Amniotic epithelial cell (primary cell): ENCODE data around the gene CD207.
"Not testable (repeated sequence)": the region's sequence is repeated elsewhere in the genome, so short reads cannot be mapped to it uniquely, and the experiment has no call there.

ENCODE experiments used
- DNase-seq: peaks from one replicate; pipeline ENCODE4 v3.0.0-alpha.2; 2010; ENCODE audit warnings: low read depth

Gene CD207

GRCh38 chr2:70835643-70836042 lies at the start of gene CD207:
Gene CD207 (minus strand): TSS chr2:70835816. CDS start chr2:70835776, 40 bp downstream.
- DNase-seq, result no peak

- not testable (repeated sequence) for DNase-seq
Observed at GRCh38 chr2:70878543-70878942, 42.9 kb upstream of the CD207 start.

GRCh38 chr2:70876138-70876537 lies 40.5 kb upstream of the CD207 start:
- DNase-seq, result not testable (repeated sequence)

DNA sequence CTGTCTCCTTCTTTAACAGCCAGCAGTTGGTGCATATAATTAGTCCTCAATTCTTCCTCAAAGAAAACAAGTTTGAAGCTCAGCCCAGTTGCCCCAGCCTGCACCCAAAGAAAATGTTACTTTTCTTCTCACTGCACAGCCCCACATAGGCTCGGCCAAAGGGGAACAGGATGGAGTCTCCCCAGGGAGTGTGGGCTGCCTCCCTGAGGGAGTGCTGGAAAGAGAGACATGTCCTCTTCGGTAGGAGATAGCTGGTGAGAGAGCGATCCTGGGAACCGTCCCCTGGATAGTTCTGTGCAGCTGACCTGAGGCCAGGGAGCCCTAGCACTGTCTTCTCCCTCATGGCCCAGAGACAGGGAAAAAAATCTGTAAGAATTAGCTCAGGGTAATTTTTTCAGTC lies 37.9 kb upstream of the CD207 start:
- no peak for DNase-seq

DNA sequence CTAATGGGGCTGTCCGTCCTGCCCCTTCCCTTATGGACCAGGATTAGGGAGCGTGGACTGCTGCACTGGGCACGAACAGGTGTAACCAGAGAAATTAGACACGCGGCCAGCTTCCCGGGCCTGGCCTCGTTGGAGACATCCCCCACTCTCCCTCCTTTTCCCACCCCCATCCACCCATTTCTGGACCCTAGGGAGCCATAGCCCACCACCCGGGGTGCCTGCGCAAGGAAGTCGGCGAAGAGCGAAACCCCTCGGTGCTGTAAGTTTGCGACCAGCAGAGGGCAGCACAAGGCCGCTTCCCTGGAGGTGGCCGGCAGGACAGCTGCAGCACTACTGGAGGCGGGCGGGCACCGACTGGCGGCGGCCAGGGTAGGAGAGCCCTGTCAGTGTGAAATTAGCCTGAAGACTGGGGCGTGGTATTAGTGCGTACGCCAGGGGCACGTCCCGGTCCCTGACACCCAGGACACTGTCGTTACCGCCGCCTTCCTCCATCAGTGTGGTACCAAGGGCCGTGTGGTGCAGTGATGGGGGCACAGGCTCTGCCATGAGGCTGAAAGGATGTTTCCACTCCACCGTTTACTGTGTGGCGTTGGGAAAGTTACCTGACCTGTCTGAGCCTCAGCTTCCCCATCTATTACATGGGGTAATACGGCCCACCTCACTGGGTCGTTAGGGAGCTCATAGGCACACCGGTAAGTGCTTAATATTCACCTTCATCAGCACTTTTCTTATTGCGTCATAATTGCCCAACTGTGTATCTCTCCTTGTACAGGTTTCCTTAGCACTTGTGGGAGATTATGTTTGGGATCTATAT lies 36.0 kb upstream of the CD207 start:
- peak; percentile 52 for DNase-seq

GRCh38 chr2:70870790-70871189 lies 35.2 kb upstream of the CD207 start:
- no peak for DNase-seq

DNA sequence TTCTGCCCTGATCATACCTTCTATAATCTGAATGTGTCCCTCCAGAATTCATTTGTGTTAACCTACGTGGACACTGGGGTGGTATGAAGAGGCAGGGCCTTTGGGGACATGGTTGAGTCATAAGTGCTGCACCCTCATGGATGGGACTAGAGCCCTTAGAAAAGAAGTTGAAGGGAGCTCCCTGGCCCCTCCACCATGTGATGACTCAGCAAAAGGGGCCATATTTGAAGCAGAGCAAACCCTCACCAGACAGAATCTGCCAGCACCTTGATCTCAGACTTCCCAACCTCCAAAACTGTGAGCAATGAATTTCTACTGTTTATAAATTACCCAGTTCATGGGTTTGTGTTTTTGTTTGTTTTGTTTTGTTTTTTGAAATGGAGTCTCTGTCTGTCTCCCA lies 33.4 kb upstream of the CD207 start:
- DNase-seq, result no peak

GRCh38 chr2:70861777-70862625 lies 26.4 kb upstream of the CD207 start:
- peak; percentile 49 for DNase-seq

DNA sequence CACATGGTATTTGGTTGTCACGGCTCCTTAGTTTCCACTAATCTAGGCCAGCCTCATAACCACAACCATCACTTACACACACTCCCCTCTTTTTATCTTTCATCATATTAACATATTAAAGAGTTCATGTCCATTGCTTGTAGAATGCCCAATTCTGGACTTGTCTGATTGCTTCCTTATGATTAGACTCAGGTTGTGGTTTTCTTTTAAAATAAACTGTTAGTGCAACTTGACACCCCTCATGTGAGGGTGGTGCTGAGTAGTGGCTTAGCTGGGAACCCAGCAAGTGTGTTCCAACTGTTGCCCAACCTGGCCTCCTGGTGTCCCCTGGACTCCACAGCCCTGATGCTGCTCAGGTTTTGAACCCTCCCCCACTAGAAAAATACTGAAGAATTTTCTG lies 20.1 kb upstream of the CD207 start:
- no peak for DNase-seq

DNA sequence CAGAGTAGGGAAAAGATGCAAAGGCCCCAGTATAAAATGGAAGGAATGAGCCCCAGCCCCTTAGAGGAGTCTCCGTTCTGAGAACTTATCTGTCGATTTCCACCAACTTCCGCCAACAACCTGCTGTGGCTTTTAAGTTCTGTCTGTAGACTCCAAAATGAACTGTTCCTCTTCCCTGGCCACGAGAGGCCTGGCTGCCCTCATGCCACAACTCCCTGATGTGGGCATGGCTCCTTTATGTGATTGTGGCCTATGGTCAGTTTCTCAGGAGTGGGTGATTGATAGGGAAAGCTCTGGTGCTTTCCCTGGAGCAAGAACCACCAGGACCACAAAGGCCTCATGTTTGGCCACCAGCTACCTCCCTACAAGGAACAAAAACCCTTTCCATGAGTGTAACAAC lies 18.8 kb upstream of the CD207 start:
- no peak for DNase-seq

GRCh38 chr2:70852824-70853223 lies 17.2 kb upstream of the CD207 start:
- no peak for DNase-seq

DNA sequence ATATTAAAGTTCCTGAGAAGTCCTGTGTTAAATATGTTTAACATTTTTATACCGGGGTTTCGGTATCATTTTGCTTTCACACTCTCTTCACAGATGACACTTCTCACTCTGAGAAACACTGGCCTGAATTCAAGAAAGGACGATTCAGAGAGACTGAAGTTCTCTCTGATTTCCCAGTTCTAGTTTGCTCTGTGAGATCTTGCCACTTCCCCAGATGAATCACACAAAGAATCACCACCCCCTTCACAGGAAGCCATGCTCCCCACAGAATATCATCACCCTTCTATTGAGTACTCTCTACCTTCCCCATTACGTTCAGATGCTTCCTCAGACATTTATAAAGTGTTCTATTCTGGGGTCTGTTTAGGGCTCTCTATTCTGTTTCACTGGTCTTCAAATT lies 16.1 kb upstream of the CD207 start:
- no peak for DNase-seq

DNA sequence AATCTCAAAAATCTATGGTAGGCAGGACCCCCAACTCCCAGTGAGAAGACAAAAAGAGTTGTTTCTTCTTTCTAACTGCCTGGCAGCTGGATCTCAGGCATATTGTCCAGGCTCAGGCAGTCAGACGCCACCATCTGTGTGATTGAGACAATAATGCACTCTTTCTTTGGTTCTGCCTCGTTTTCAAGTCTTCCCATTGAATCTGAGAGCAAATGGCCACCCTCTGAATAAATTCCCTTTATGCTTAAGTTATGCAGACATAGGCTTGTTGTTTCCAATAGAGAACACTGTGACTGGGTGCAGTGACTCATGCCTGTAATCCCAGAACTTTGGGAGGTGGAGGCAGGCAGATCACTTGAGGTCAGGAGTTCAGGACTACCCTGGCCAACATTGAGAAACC lies 15.3 kb upstream of the CD207 start:
- DNase-seq, result no peak

DNA sequence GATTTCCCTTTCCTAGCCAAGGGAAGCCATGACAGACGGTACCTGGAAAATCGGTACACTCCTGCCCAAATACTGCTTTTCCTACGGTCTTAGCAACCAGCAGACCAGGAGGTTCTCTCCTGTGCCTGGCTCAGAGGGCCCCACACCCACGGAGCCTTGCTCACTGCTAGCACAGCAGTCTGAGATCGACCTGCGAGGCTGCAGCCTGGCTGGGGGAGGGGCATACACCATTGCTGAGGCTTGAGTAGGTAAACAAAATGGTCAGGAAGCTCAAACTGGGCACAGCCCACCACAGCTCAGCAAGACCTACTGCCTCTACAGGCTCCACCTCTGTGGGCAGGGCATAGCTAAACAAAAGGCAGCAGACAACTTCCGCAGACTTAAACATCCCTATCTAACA lies 6.8 kb upstream of the CD207 start:
- no peak for DNase-seq

DNA sequence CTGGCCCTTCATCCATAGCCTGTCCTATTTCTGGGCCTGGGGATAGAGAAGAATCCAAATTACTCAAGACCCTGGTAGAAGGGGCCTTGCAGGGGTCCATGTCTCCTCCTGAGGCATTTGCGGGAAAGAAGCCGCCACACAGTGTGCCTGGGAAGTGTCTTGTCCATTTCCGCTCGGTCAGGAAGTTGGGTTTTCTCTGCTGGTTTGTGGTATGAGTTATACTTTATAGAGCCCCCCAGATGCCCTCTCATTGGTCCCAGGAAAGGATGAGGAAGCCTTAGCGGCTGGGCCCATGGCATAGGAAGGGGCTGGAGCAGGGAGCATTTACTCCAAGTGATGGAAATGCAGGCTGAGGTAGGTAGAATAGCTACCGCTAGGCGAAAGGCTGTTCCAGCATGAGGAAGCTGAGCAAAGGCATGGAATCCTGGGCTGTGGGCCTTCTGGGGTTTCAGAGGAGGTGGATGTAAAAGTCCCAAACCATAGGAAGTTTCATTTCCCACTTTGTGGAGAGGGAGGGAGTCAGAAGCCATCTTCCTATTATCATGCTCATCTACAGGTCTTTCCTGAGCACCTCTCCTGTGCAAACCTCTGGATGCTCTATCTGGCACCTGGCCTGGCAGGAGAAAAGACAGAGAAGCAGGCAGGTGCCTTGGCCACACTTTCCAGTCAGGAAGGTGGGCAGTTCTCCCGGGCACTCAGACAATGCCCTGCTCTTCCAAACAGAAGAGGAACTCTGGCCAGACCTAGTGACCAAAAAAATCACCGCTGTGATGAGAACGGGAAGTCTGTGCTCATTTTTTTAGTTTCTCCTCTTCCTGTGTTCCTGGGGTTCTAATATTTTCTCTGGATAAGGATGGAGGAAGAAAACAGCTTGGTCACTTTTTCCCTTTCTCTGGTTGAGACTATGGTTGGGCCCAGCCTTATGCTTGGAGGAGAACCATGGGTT lies 2.6 kb upstream of the CD207 start:
- DNase-seq, result no peak

DNA sequence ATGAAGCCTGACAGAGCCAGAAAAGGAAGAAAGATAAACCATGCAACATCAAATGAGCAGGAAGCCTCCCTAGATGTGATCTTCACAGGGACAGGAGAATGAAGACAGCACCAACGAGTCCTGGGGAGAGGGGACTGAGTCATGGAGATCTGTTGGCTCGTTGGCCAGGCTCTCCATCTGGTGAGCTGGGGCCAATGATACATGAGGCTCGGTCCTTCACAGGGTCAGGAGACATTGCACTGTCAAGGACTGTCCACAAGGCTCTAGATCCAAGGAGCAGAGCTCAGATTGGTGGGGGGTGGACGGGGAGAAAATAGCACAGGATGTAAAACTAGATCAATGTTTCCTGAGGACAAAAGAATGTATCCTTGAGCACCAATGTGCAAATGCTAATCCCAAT lies 735 bp downstream of the CD207 start:
- DNase-seq, result no peak

DNA sequence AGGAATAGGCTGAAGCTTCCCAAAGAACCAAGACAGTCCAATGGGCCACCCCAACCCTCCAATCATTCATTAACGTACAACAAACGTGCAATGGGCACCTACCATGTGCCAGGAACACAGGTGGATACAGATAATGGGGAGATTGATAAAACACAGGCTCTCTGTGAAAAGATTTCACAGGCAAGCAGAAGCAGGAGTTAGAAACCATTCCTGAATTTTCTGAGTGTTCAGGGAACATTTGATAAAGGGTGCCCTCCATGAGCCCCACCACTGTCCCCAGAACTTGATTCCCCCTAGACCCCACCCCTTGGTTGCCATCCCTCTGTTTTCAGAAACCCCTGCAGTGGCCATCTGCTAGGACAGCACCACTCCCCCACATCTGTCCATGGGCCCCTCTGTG lies 1.5 kb downstream of the CD207 start:
- DNase-seq, result no peak

DNA sequence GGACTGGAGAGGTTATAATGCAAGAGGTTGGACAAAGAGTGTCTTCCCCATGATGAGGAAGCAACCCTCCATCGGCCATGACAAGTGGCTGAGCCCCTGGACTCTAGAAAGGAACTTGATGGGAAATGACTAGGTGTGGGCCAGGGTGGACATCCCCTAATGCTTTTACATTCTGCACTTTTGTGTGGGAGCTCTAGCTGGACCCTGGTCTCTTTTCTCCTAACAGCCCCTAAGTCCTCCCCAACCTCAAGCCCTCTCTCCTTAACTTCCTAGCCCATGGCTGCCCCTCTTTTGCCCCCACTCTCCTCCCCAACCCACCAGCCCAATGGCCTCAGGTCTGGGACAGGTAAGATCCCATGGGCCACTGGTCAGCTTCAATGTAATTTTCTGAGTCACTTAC lies 2.4 kb downstream of the CD207 start:
- no peak for DNase-seq

GRCh38 chr2:70832386-70832785 lies 3.2 kb downstream of the CD207 start:
- no peak for DNase-seq

- DNase-seq, result no peak
Observed at GRCh38 chr2:70831861-70832260, 3.8 kb downstream of the CD207 start.

GRCh38 chr2:70830366-70830765 lies 5.2 kb downstream of the CD207 start:
- no peak for DNase-seq

DNA sequence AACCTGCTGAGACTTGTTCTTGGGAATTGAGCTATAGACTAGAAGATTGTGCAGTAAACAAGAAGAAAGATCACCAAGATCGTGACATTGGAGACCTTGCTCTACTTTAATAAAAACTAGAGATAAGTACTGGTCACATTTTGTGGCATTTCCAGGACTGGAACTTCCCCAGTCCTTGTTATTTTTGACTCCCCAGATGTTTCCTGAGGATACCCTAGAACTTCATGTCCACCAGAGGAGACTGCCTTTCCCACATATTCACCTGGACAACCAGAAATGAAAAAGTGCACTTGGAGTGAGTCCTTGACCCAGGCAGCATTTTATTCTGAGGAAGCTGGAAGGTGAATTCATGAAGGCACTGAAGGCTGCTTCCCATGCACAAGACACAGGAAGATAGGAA lies 5.7 kb downstream of the CD207 start:
- DNase-seq, result no peak
